Parathyroid adenoma (tissue), 2 donors: ENCODE results near the gene TRIM67.

ENCODE experiments used
- H2AFZ ChIP-seq: fragments of 300-600 bp; sonication (generic); one replicate; pipeline ENCODE4 v1.7.0; 2017; ENCODE audit warnings: antibody characterized with exemption, mild to moderate bottlenecking
- H3K27ac ChIP-seq: fragments of 300-600 bp; sonication (generic); one replicate; pipeline ENCODE4 v1.7.0; 2017
- H3K27me3 ChIP-seq: fragments of 300-600 bp; sonication (generic); one replicate; pipeline ENCODE4 v1.7.0; 2017; ENCODE audit warnings: low read length; ENCODE audit not compliant: control insufficient read depth, insufficient read depth
- H3K36me3 ChIP-seq: fragments of 300-600 bp; sonication (generic); one replicate; pipeline ENCODE4 v1.7.0; 2017; ENCODE audit warnings: low read length; ENCODE audit not compliant: control insufficient read depth, insufficient read depth
- H3K4me1 ChIP-seq: fragments of 300-600 bp; sonication (generic); one replicate; pipeline ENCODE4 v1.7.0; 2017; ENCODE audit warnings: control low read depth
- H3K4me2 ChIP-seq: fragments of 300-600 bp; sonication (generic); one replicate; pipeline ENCODE4 v1.7.0; 2017; ENCODE audit warnings: low read length
- H3K4me3 ChIP-seq: fragments of 300-600 bp; sonication (generic); one replicate; pipeline ENCODE4 v1.7.0; 2017; ENCODE audit warnings: low read depth, low read length
- H3K79me2 ChIP-seq: fragments of 300-600 bp; sonication (generic); one replicate; pipeline ENCODE4 v1.7.0; 2017; ENCODE audit warnings: control low read depth
- H3K9ac ChIP-seq: fragments of 300-600 bp; sonication (generic); one replicate; pipeline ENCODE4 v1.7.0; 2017; ENCODE audit warnings: mild to moderate bottlenecking
- H3K9me3 ChIP-seq: fragments of 300-600 bp; sonication (generic); one replicate; pipeline ENCODE4 v1.7.0; 2017; ENCODE audit warnings: low read length; ENCODE audit not compliant: control insufficient read depth
- TF ChIP-seq, protein P1 (sequence below): fragments of 300-600 bp; sonication (generic); IDR thresholded peaks from one replicate; pipeline ENCODE4 v1.7.0; 2017; ENCODE audit warnings: antibody characterized with exemption, mild to moderate bottlenecking
- donor health status: primary hyperparathyroidism.

TRIM67 gene

DNA sequence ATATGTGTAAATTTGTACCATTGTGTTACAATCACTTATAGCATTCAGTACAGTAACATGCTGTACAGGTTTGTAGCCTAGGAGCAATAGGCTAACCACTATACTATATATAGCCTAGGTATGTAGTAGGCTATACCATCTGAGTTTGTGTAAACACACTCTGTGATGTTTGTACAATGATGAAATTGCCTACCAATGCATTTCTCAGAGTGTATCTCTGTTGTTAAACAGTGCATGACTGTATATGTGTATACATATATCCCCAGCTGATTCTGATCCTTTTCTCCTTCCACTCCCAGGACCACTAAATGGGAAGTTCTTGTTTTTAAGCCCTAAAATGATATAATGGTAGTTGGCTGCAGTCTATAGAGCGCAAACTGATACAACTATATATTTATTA lies 86.9 kb downstream of the TRIM67 start:
- TF ChIP-seq, protein P1, sequence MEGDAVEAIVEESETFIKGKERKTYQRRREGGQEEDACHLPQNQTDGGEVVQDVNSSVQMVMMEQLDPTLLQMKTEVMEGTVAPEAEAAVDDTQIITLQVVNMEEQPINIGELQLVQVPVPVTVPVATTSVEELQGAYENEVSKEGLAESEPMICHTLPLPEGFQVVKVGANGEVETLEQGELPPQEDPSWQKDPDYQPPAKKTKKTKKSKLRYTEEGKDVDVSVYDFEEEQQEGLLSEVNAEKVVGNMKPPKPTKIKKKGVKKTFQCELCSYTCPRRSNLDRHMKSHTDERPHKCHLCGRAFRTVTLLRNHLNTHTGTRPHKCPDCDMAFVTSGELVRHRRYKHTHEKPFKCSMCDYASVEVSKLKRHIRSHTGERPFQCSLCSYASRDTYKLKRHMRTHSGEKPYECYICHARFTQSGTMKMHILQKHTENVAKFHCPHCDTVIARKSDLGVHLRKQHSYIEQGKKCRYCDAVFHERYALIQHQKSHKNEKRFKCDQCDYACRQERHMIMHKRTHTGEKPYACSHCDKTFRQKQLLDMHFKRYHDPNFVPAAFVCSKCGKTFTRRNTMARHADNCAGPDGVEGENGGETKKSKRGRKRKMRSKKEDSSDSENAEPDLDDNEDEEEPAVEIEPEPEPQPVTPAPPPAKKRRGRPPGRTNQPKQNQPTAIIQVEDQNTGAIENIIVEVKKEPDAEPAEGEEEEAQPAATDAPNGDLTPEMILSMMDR: no peak

DNA sequence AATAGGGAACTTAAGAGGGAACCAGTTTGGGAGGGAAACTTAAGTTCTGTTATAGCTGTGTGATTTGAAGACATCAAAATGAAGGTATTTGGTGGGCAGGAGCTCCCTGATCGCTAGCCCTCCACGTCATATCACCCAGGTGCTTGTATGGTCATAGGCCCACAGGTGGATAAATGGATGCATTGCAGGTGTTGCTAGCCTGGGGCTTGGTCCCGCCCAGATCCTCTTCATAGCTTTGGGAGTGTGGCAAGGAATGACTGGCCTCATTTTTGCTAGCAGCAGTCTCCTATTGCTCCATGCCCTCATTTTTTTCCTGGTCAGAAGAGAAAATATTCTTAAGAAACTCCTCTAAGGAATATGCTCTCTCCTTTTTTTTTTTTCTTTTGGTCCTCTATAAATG lies 90.5 kb downstream of the TRIM67 start:
- H3K4me2 ChIP-seq: no peak overlapping the region
- no peak overlapping the region for H3K27ac ChIP-seq
- H3K4me3 ChIP-seq: no peak overlapping the region
- no peak overlapping the region for H3K9ac ChIP-seq
- no peaks in the 10 kb centered on the region for H3K4me1 ChIP-seq
- H2AFZ ChIP-seq: no peak overlapping the region
- TF ChIP-seq, protein P1: no peak
- H3K79me2 ChIP-seq: no peaks in the 10 kb centered on the region
- H3K36me3 ChIP-seq: no peaks in the 10 kb centered on the region
- no peaks in the 10 kb centered on the region for H3K27me3 ChIP-seq
- no peaks in the 10 kb centered on the region for H3K9me3 ChIP-seq

More for the DNA sequence above, 86.9 kb downstream of the TRIM67 start:
- Histone ChIP-seq H2AFZ (no peak overlapping the region), H3K27ac (no peak overlapping the region), H3K79me2 (peaks cover 5% of the 10 kb centered on the region), H3K9me3 (no peaks in the 10 kb centered on the region), H3K36me3 (no peaks in the 10 kb centered on the region), H3K4me1 (no peaks in the 10 kb centered on the region), H3K4me3 (no peak overlapping the region), H3K4me2 (no peak overlapping the region), H3K27me3 (no peaks in the 10 kb centered on the region), H3K9ac (no peak overlapping the region)

DNA sequence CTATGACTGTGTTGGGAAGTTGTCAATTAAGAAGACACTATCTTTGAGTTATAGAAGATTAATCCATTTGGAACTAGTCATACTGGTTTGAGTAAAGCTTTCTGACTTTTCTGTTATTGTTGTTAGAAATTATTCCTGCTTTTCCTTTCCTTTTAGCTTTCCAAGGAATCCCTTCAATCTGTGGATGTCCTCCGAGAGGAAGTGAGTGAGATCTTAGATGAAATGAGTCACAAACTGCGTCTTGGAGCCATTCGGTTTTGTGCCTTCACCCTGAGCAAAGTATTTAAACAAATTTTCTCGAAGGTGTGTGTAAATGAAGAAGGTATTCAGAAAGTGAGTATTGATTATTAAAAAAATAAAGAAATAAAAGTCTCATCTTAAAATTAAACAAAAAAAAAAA lies 98.5 kb downstream of the TRIM67 start:
- Histone ChIP-seq H3K9me3 (no peaks in the 10 kb centered on the region), H3K4me1 (no peaks in the 10 kb centered on the region), H3K9ac (no peak overlapping the region), H3K4me2 (no peak overlapping the region), H3K4me3 (no peak overlapping the region), H2AFZ (no peak overlapping the region), H3K79me2 (no peaks in the 10 kb centered on the region), H3K36me3 (no peaks in the 10 kb centered on the region), H3K27ac (no peak overlapping the region), H3K27me3 (no peaks in the 10 kb centered on the region)
- TF ChIP-seq, protein P1: no peak

DNA sequence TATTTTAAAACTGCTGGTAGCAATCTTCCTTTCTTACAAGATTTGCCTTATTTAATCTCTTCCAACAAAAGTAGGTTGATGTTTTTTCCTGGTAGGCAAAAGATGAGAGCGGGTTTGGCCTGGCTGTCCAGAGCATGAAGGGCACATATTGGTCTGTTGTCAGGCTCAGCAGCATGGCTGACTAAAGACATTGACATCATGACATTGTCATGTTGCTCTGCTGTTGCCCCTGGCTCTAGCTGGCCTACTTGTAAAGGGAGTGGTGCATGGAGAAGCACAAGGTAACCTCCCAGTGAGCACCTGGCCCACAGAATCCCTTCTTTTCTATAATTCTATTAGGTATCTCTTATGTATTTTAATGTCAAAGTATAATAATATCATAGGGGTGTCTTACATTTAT lies 102.8 kb downstream of the TRIM67 start:
- Histone ChIP-seq H3K36me3 (no peaks in the 10 kb centered on the region), H3K4me2 (no peak overlapping the region), H3K79me2 (no peaks in the 10 kb centered on the region), H3K9me3 (no peaks in the 10 kb centered on the region), H3K4me1 (no peaks in the 10 kb centered on the region), H3K4me3 (no peak overlapping the region), H3K27me3 (no peaks in the 10 kb centered on the region), H3K27ac (no peak overlapping the region), H2AFZ (no peak overlapping the region), H3K9ac (no peak overlapping the region)
- TF ChIP-seq, protein P1: no peak

DNA sequence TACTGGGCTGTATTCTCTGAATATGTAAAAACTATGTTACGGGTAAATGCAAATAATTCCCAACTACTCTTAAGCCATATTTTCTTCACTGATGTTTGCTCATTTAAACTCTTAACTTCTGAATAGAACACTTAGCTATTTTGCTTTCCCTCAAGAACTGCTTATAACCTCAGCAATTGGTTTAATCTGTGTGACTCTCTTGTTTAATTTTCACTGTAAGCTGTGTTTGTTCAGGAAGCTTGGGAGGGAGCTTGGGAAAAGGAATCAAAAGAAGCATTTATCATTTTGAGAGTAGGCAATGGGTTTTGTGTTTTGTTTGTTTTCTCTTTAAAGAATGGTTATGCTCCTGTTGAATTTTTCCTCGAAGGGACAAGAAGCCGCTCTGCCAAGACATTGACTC lies 103.5 kb downstream of the TRIM67 start:
- TF ChIP-seq, protein P1: no peak
- no peaks in the 10 kb centered on the region for H3K36me3 ChIP-seq
- H3K79me2 ChIP-seq: no peaks in the 10 kb centered on the region
- no peak overlapping the region for H3K27ac ChIP-seq
- H3K27me3 ChIP-seq: no peaks in the 10 kb centered on the region
- H3K9me3 ChIP-seq: no peaks in the 10 kb centered on the region
- H2AFZ ChIP-seq: no peak overlapping the region
- H3K4me3 ChIP-seq: no peak overlapping the region
- H3K4me2 ChIP-seq: no peak overlapping the region
- no peak overlapping the region for H3K9ac ChIP-seq
- H3K4me1 ChIP-seq: no peaks in the 10 kb centered on the region
